GM19397 (cell line): ENCODE measurements around the gene ANKS1B.
A peak's percentile ranks its signal among the peaks of the same experiment; 100 is the strongest.

Experiments used
- ATAC-seq: cut with Tn5 transposase; IDR thresholded peaks from one replicate; pipeline ENCODE4 v1.9.1; 2021; ENCODE audit warnings: mild to moderate bottlenecking, moderate library complexity; ENCODE audit not compliant: unreplicated experiment

The ANKS1B gene

DNA sequence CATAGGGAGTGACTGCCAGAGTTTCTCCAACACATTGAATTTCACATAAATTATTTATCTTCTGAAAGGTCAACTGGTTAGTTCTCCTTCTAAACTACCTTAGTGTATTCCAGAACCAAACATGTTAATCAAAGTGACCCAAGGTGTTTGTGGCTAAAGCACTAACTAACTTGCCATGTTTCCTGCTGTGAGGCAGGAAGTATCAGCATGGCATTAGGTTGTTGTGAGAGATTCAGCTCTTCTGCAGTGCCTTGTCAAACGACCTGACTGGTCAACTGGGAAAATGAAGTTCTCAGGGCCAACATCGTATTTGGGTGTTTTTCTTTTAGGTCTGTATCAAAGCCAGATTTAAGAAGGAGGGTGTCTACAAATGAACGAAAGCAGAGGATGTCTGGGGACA lies 891.6 kb downstream of the ANKS1B start:
- ATAC-seq: no peak

DNA sequence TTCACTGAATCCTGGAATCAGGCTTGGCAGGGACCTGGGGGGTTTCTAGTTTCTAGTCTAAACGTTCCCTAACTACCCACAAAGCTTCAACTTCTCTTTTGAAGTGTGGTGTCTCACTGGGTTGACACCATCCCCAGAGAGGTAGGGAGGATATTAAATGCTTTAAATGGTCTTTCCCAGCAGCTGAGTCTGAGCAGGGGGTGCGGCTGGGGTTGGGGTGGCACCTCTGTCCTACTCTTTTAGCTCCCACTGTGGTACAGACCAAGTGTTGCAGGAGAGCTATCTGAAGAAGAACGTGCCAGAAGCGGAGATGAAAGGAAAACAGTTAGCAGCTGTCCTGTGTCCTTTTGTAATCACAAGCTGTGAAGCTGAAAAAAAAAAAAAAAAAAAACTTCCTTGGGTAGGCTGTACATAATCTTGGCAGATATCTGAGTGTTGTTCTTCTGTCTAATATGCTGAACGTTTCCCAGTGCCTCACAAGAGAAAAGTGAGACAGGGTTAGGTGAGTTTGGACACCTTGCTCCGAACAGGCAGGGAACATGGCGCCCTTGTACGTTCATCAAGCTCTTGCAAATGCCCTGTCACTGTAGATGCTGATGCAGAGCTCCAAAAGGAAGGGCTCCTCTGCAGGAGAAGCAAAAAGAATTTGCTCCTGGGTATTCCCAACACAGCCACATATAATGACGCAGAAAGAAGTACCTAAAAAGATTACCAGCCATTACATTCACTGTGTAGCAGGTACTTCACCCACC lies 892.5 kb downstream of the ANKS1B start:
- ATAC-seq: no peak

DNA sequence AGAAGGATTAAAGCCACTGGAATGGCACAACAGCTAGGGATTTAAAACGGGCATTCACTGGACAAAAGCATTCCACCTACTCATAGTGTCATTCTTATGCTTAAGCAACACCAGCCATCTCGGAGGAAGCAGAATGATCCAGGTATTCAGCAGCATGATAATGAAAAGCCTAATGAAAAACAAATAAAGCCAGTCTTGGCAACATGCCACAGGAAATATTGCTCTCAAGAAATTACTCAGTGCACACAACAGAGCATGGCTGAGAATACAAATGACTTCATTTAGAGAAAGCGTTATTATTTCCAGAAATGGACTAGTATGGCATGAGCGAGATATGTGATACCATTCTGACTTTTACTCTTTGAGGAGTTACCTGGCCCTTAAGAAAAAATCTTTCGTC lies 897.5 kb downstream of the ANKS1B start:
- ATAC-seq: no peak

DNA sequence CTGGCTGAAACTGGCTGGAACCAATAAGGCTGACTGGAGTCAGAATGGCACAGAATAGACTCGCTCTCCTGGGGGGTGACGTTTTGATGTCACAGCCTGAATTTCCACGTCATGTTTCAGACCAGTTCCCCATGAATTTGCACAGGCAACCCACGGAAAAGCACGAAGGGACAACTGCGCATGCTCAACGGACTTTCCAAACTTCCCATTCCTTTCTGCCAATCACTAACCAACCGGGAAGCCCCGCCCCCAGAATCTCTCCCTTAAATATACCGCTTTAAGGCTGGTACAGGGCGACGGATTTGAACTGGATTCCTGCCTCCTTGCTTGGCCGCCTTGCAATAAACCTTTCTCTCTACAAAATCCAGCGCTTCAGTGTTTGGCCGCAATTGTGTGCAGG lies 904.9 kb downstream of the ANKS1B start:
- ATAC-seq: no peak

DNA sequence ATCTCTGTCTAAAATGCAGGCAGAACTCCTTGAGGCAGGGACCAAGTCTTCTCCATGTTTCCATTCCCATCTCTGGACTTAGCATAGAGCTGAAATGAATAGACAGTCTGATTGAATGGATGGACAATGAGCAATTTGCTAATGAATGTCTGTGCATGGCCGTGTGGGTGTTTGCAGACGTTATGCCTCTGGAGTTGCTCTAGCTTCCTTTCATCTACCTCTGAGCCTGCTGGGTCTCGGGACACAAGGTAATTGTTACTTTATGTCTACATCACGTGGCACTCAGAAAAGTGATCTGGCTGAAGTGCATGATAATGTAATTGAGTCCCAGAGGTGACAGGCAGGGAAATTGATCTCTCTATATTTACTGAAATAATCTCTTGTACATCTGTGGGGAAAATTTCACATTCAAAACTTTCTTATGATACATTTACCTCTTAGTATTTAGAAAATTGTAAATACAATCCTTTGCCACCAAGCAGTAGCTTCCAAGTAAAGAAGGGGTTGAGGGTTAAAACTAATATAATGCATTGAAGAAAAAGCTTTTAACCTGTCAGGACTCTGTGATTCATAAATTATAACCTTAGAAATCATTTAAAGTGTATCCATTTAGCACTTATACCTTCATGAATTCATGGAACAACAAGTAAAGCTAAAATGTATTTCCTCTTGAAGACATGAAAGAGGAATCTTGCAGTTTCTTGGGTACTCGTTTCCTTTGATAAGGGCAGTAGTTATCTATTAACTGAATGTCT lies 915.6 kb downstream of the ANKS1B start:
- no peak for ATAC-seq

DNA sequence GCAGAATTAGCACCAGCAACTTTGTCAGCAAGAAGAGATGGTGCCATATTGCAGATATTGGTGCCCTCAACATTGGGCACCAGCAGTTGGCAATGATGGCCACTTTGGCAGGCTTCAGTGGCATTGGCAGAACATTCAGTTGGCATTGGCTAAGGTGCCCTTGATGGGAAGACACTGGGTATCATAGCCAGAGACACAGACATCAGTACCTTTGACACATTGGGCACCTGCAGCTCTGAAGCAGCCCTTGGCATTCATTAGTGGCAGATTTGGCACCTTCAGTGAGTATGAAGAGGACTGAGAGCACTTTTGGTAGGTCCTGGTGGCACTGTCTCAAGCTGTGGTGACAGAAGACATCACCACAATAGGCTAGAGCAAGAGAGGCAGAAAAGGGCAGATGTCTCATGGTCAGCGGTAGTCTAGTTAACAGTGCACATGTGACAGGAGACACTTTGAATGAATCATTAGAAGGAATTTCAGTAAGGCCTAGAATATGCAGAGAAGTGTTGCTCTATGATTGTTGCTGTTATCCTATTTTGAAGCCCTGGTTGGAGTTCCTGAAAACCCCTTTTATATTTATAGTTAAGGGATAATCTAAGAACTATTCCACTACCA lies 917.5 kb downstream of the ANKS1B start:
- ATAC-seq: no peak

DNA sequence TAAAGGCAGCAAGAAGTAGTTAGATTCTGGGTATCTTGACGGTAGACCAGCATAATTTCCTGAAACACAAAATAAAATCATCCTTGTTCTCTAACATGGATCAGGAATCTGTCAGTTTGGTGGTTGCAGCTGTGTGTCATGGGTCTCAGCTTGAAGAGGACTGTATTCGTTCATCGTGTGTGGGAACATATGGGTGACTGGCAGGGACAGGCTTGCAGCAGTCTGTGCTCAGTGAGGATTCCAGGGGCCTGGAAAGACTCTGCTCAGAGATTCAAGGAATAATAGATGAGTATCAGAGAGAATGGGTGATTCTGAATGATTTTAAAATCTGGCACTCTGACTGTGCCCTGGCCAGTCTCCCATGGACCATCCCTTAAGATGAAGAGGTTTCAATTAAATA lies 918.0 kb downstream of the ANKS1B start:
- no peak for ATAC-seq

DNA sequence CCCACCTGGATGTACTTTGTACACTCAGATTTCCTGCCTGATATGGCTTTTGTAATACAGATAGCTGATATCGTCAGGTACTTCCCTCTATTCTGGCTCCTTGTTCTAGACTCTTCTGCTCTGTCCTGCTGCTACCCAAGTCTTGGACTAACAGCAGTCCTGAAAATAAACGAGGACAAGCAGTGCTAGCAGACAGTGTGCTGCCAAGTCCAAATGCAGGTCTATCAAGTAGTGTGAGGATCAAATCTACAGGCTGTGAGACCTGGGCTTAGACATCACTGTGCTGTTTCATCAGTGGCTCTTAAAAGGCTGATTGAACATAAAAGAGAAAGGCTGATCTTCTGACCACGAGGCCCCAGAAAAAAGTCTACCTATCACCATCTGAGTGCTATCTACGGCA lies 921.6 kb downstream of the ANKS1B start:
- ATAC-seq: no peak

DNA sequence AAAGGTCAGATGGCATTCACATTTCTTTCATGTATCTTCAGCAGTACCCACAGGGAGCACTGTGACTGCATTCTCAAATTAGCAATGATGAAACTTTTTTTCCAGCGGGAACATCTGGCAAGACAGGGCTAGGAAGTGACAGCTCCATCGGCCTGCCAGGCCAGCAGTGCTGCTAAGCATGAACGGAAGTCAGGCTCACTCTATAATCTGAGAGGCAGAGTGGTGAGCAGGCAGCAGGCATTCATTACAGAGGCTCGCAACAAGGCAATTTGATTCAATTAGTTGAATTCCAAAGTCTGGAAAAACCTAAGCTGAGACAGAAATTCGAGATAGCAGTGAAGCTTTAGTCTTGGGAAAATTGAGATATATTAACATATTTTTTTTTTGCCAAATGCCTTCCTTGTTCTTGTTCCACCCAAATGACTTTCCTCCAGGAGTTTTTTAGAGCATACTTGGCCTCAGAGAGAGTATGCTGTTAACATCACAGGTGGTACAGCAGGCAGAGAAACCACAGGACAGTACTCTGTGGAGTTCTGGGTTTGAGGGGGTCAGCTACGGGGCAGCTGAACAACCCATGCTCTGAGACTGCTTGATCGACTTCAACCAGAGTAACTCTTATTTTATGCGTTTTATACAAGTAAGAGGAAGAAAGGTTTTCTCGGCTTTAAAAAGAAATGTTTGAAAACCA lies 924.8 kb downstream of the ANKS1B start:
- no peak for ATAC-seq

DNA sequence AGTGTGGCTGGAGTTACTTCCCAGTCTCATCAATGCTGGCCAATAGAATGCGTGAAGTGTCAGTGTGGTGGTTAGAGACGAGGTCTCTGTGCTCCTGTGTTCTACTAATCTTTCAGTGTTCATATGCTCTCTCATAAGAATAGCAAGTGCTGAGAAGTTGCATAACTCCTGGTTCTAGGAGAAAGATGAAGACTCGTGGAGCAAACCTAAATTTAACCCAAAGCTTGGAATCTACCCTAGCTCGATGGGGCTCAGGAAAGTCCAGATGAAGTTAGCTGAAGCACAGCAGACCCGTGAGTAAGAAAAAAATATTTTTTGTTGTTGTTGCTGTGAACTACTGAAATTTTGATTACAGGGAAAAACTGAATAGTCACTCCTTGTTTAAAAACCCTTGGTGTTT lies 927.1 kb downstream of the ANKS1B start:
- no peak for ATAC-seq

DNA sequence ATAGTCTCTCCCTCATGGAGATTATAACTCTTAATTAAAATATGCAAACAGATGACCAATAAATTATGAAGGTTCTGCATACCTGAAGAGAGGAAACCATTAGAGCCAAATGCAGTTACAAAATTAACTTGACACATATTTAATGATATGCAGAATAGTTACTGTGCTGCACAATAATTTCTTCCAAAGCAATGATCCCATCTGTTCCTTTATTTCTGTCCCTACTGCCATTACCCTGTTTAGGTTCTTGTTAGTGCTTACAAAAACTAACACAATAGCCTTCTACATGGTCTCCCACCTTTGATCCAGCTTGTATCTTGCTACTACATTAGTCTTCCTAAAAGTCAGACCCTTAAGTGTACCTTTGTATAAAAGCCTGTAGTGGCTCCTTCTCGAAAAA lies 928.5 kb downstream of the ANKS1B start:
- no peak for ATAC-seq

DNA sequence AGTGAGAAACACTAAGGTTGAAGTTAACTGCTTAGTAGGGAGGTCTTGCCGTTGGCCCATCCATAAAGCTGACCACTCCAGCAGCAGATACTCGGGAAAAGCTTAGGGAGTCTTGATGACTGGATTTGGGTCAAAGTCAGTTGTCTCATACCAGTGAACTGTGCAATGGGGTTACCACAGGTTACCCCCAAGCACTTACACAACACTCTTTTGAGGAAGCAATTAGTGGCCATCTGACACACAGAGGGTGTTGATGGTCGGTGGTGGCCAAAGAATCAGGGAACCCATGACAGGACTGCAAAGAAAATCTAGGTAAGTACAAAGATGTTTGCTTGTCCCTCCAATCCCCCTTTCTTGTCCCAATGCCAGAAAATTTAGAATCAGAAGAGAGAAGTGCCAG lies 929.4 kb downstream of the ANKS1B start:
- ATAC-seq: no peak

DNA sequence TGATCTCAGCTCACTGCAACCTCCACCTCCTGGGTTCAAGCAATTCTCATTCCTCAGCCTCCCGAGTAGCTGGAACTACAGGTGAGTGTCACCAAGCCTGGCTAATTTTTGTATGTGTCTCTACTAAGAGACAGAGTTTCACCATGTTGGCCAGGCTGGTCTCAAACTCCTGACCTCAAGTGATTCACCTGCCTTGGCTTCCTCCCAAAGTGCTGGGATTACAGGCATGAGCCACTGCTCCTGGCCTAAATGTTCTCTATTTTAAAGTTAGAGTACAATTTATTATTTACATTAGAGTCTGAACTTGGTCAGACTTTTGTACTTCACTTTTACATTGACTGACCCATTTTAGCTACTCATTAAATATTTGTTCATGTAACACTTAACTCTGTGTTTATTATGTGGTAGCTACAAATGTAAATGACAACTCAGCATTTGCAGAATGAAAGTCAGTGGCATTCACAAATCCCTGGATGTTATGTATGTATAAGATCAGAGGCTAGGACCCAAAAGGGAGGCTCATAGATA lies 930.1 kb downstream of the ANKS1B start:
- no peak for ATAC-seq

DNA sequence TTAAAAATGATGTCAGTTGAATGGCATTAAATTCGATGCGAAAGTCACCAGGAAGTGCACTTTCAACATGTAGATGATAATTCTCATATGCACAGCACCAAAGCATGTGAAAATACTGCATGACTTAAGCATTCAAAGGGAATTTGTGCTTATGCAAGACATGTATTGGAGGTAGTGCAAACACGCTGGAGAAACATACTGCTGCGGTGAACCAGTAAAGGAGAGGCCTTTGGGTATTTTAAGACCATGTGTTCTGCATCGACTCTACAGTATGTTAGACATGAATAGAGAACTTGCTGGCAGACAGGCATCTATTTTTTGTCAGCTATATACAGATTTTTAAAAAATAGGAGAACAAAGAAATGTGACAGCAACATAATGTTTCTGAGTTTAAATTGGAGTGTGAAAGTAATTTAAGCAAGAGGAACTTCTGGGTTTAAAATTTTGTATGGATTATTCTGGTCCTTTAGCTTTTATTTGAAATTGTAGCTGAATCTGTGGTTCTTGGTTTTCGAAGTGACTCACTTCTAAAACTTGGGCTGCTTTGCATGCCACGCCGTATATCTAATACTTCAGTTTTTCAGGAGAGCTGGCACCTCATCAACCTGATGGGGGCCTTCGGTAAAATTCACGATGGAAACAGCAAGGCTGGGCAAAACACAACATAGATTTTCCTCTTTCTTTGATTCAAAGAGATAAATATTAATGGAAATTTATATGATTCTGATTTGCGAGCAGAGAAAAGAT lies 930.9 kb downstream of the ANKS1B start:
- no peak for ATAC-seq

DNA sequence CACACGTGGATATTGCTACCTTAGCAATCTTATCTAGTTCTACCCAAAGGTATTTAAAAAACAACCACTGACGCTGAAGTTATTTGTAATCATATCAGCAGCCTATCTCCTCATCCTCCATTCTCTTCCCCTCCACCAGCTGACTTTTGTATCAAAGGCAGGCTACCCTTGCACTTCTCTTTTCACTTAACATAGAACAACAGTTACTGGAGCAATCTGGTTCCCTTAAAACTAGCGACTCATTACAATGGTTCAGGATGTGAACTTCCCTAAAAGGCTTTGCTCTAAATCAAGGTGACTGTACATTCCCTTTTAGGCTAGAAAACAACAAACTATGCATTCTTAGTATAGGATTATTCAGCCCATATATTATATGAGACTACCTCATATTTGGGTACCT lies 935.0 kb downstream of the ANKS1B start:
- ATAC-seq: no peak

DNA sequence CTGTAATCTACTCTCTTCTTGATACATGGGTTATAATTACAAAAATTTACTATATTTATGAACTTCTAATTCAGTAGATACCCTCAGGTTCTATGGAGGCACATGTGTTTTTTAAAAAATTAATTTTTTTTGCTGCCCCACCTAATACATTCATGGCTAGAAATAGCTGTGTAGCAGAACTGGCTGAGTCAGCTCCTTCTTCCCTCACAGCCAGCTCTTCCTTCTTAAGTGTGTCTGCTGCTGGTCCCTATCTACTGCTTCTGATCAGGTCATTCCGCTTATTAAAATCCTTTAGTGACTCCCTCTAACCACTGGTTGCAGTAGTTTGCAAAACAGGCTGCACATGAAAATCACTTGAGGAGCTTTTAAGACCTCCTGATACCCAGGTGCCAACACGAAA lies 939.6 kb downstream of the ANKS1B start:
- ATAC-seq: no peak

DNA sequence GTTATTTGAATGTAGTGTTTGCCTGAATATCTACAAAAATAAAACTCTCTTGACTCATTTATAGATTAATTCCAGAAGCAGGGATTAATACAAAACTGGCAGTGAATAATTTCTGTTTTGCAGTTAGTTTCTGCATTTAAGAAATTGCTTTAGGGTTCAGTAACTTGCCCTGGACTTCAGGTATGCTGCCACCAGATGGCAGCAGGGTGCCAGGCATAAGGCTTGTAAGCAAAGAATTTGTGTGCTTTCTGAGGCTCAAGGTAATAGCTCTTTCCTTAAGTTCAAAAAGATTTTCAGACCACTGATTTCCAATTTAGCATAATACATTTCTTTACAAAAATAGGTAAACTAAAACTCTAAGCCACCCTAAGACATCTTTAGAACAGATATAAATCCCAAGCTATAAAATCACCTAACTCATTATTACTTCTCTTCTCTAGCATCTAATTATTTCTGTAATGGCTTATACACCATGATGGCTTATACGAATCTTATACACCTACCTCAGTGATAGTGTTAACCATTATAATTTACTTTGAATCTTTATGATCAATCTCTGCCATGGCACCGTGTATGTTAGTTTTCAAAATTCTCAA lies 941.3 kb downstream of the ANKS1B start:
- ATAC-seq: peak; percentile 71

DNA sequence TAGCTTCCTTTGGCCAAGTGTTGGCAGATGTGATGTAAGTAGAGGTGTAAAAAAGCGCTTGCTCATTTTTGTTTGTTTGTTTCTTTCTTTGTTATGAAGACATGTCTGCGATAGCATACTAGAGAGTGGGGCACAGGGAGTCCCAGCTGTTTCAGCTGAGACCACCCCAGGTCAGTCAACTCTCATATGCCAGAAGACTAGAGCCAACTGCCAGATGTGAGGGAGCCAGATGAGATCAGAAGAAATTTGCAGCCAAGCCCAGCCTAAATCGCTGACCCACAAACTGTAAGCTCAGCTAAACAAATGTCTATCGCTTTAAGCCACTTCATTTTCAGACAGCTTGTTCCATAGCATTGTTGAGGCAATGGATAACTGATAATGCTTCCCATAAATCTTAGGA lies 942.5 kb downstream of the ANKS1B start:
- no peak for ATAC-seq

DNA sequence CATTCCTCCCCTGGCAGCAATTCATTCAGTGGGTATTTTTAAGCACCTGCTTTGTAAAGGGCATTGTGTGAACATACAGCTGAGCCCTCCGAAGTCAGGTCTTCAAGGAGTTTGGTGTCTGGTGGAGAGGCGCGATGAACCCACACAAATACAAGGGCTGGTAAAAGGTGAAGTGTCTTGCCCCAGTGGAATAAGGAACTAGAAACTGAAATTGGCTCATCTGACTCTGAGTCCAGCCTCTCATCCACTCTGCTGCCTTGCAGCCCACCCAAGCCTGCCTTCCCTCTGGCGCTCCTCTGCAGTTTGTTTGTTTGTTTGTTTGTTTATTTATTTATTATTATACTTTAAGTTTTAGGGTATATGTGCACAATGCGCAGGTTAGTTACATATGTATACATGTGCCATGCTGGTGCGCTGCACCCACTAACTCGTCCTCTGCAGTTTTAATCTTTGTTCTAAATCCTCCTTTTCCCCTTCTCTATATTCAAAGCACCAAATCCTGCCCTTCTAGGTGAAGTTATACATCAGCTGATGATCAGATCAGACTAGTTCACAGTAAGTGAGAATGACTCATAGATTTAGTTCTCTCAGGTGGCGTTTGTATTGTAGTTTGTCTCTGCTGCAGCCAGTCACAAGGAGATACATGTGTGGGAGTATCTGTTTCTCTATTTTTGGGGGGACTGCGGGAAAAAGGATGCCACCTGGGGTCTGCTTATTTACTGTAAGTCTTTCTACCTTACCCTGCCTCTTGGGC lies 945.2 kb downstream of the ANKS1B start:
- no peak for ATAC-seq

DNA sequence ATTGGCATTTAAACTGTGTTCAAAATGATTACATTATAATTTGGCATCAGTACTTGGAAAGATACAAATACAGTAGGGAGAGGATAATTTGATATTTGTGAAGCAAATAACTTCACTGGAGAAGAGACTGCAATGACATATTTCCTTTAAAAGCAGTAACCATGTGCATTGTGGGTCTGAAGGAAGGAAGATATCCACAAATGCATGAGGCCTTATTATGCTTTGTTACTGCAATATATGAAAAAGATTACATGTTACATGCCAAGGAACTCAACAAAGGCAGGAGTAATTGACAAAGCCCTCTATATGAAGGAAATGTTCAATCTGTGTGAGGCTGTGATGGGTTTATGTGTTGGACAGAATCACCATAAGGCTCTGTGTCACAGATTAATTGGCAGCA lies 948.2 kb downstream of the ANKS1B start:
- ATAC-seq: no peak
